NT2/D1 (cell line): ENCODE measurements around the gene ZNF490.

Experiments
- SUZ12 ChIP-seq: IDR thresholded peaks from 2 replicates; pipeline ENCODE4 v1.6.1; 2011; ENCODE audit not compliant: insufficient read length, insufficient read depth; ENCODE audit errors: extremely low read depth
- YY1 ChIP-seq: IDR thresholded peaks from 2 replicates; pipeline ENCODE4 v1.6.1; 2011; ENCODE audit not compliant: insufficient read length, insufficient read depth

GRCh38 chr19:12596485-12596884, 14.1 kb downstream of the ZNF490 start:
- no peak for TF ChIP-seq SUZ12
- no peak for TF ChIP-seq YY1
